COLO668 (cell line): ENCODE results near the gene KYAT1.

ENCODE experiments used
- DNase-seq: peaks from one replicate; lab custom pipeline; 2025; ENCODE audit not compliant: unreplicated experiment; lab: John Stamatoyannopoulos, UW

KYAT1 gene

GRCh38 chr9:128881884-128882676 is at the start of gene KYAT1, which contains the start of gene LRRC8A:
KYAT1 (minus strand) TSS chr9:128881950; CDS start chr9:128845405, 36,545 bp downstream.
LRRC8A (plus strand) TSS chr9:128882133; CDS start chr9:128907165, 25,032 bp downstream.
- peak; percentile 98 for DNase-seq

DNA sequence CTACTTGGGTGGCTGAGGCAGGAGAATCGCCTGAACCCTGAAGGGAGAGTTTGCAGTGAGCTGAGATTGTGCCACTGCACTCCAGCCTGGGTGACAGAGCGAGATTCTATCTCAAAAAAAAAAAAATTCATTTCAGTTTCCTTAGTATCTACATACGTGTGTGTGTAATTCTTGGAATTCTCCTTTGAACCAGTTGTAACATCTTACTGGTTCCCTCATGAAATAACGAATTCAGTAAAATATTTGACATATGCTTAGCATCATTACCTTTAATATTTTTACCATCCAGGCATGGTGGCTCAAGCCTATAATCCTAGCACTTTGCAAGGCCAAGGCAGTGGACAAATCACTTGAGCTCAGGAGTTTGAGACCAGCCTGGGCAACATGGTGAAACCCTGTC is 47.8 kb upstream of the KYAT1 start:
- DNase-seq = no peak

- no peak for DNase-seq
These were observed 46.9 kb upstream of the KYAT1 start for GRCh38 chr9:128928624-128929023.

GRCh38 chr9:128927731-128928411 is 46.1 kb upstream of the KYAT1 start:
- peak; percentile 48 for DNase-seq

DNA sequence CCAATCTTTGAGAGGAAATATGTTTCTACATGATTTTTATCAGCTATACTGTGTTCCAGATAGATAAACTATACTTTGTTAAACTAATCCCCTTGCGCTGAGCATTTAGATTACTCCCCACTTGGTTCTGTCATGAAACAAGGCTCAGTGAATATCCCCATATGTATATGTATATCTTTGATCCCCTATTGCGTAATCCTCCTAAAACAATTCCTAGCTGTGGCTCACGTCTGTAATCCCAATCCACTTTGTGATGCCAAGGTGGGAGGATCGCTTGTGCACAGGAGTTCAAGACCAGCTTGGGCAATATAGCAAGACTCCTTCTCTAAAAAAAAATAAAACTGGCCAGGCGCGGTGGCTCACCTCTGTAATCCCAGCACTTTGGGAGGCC is 41.7 kb upstream of the KYAT1 start:
- no peak for DNase-seq

DNA sequence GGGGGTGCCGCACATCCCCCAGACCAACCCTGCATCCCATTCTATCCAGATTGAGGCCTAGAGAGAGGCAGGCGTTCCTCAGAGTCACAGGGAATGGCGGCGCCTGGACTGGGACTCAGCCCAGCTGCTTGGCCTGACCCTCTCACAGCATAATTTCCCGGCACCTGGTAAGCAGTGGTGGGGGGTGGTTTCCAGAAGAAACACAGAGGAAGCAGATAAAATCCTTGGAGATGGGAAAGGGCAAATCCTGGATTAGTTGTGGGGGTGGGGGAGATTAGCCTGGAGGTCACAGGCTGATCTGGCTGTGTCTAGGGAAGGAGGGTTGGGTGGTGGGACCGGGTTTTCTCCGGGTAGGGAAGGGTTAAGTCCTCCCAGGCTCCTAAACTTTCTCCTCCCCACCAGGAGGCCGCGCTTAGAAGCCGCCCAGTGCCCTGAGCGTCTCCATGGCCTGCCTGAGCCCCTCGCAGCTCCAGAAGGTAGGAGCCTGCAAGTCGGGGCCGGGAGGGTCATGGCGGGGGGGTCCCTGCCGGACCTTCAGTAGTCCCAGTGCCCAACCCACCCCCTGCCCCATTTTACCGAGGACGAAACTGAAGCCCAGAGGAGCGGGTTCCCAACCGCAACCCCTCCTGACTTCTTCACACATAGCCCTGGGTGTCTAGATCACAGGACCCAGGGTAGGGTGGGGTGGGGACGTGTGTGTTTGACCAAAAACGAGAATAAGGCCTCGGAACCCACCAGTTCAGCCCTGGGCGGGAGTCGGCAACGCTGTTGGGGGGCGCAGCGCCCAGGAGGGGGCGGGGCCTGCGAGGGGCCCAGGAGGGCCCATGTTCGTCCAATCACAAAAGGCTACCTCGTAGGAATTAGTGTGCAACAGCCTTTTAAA is 40.4 kb upstream of the KYAT1 start:
- no peak for DNase-seq

- DNase-seq = no peak
These were observed 38.8 kb upstream of the KYAT1 start, which contains the start of gene PHYHD1 for GRCh38 chr9:128920381-128921058. PHYHD1 (plus strand) TSS chr9:128920982; CDS start chr9:128922324, 1,342 bp downstream.

DNA sequence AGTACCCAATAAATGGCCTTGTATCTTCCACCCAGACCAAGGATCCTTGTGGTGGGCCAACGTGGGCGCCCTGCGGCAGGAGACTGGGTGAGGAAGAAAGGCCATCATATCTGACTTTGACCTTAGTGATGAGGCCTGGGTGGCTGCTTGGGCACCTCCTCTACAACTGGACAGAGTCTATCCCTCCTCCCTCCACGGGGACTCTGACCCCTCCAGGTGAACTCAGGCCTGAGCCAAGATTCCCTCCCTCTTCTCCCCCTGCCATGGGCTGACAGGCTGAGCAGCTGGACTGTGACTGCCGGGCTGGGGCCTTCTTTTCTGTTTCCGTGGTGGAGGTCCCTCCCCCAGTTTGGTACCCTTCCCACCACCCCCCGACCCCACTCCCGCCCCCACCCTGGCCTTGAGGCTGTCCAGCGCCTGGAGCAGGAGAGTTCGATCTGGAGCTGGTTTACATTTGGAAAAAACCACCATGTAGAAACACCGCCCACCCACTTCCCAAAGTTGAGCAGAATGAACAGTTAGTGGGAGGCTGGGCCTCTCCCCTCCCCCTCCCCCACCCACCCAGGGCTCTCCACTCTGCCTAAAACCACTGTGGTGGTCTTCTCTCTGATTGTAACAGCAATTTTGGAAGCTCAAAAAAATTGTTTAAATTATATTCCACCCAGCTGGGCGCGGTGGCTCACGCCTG is 37.8 kb upstream of the KYAT1 start:
- no peak for DNase-seq

DNA sequence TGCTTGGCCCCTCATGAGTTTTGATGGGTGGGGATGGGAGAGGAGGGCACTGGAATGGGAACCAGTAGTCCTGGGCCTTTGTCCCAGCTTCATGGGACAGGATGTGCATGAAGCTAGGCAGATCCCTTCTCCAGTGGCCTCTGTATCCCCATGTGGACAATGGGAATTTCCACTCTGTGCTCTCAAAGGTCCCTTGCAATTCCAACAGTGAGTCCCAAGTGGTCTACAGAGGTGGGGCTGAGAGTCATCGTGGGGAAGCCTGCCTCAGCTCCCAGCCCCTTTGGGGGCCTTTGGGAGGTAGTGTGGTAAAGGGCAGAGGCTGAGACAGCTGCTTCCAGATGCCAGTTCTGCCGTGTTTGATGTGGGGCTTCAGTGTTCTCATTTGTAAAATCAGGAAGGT is 37.2 kb upstream of the KYAT1 start:
- no peak for DNase-seq

GRCh38 chr9:128917151-128917849 is 35.5 kb upstream of the KYAT1 start:
- DNase-seq = no peak

GRCh38 chr9:128916745-128917144 is 35.0 kb upstream of the KYAT1 start:
- DNase-seq = no peak

GRCh38 chr9:128916204-128916603 is 34.5 kb upstream of the KYAT1 start:
- DNase-seq = no peak

DNA sequence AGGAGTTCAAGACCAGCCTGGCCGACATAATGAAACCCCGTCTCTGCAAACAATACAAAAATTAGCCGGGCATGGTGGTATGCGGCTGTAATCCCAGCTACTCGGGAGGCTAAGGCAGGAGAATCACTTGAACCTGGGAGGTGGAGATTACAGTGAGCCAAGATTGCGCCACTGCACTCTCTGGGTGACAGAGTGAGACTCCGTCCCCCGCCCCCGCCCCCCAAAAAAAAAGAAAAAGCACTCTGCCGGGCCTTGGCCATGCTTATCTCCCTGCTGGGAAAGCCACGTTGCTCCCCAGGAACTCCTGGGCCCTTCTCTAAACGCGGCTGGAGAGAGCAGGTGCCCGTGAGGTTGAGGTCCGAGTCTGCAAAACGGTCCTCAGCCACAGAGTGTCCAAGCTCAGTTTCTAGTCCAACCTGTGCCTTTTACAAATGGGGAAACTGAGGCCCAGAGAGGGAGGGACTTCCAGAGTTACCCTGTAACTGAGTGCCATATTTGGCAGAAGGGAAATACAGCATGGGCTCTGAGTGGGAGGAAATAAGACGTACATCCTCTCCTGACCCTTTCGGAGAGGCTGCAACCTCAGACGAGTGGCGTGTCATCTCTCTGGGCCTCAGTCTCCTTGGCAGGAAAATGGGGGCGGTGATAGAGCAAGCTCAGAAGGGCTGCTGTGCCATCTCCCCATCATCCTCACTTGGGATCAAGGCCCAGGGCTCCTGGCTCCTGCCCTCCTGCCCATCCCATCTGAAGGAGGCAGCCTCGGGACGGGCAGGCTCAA is 32.4 kb upstream of the KYAT1 start:
- no peak for DNase-seq

GRCh38 chr9:128913048-128913900 is 31.5 kb upstream of the KYAT1 start:
- no peak for DNase-seq

DNA sequence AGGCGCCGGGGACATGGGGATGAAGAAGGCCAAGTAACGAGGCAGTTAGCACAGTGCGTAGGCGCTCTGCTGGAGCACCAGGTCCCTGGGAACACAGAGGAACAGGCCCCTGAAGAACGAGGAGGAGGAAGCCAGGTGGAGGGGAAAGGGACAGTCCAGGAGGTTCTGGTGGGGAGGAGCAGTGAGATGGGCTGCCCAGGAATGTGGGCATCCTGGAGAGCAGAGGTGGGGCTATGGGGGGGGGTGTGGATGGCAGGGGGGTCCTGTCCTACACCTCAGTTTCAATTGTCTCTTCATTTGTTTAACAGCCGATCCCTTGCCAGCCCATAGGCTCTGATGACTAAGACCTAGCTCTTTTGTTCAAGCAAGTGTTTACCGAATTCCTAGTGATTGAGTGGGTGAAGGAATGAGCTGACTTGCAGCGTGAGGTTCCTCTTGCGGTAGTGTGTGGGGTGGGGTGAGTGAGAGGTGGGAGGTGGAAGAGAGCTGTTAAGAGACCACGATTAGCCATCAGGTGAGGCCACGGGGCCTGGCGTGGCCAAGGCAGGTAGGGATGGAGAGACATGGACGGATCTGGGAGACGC is 30.6 kb upstream of the KYAT1 start:
- DNase-seq = no peak

DNA sequence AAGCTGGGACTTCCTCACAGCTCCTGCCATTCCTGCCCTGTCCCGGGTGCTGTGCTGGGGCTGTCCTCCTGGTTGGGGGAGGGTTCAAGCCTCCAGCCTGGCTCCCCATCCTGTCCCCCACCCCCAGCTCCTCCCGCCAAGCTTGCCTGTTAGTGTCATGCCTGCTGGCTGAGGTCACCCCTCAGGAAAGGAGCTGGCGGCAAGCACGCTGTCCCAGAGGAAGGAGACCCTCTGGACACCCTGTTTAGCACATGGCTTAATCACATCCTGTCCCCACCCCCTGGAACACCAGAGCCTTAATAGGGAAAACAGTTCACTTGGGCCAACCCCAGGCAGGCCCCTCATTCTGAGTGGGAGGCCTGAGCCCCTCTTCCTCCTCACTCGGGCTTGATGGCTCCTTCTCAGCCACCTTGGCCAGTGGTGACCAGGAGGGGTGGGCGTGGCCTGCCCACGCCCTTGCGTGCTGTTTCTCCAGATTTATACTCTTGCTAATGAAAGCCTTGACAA is 29.8 kb upstream of the KYAT1 start:
- DNase-seq = no peak

- no peak for DNase-seq
These were observed 29.2 kb upstream of the KYAT1 start for GRCh38 chr9:128910906-128911305.
